ENCODE results near the gene SLC9A9.
A peak's percentile ranks its signal among the peaks of the same experiment; 100 is the strongest.

DNA sequence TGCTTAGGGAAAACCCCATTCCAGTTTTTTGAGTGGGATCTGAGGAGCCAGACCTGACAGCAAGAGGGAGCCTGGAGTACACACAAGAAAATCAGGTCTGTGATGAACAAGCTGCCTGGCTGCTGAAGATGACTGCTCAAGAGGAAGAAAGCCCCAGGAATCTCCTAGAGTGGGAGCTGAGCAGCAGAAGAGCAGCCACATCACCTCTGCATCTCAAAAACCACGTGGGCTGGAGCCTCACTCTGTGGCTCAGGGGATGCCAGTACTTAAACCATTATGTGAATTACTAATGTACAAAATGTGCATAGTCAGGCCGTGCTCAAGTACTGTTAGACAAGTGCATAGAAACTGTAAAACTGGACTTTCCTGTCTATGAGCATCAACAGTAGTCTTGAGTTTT is 52.4 kb downstream of the SLC9A9 start:
- TF ChIP-seq, protein P1, sequence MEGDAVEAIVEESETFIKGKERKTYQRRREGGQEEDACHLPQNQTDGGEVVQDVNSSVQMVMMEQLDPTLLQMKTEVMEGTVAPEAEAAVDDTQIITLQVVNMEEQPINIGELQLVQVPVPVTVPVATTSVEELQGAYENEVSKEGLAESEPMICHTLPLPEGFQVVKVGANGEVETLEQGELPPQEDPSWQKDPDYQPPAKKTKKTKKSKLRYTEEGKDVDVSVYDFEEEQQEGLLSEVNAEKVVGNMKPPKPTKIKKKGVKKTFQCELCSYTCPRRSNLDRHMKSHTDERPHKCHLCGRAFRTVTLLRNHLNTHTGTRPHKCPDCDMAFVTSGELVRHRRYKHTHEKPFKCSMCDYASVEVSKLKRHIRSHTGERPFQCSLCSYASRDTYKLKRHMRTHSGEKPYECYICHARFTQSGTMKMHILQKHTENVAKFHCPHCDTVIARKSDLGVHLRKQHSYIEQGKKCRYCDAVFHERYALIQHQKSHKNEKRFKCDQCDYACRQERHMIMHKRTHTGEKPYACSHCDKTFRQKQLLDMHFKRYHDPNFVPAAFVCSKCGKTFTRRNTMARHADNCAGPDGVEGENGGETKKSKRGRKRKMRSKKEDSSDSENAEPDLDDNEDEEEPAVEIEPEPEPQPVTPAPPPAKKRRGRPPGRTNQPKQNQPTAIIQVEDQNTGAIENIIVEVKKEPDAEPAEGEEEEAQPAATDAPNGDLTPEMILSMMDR (IDR thresholded peaks at IDR 0.05 in 2 of 3, conservative IDR thresholded peaks at IDR 0.05 in 1 of 3; ENCODE audit: control insufficient read depth in 2 of 3, extremely low read depth in 1 of 3, insufficient read depth in 1 of 3, low read depth in 3 of 3, low read length in 3 of 3) = peak in 1 of 3 experiments; percentile 16; a peak in 1 of 6 replicates
- TF ChIP-seq, protein P2, sequence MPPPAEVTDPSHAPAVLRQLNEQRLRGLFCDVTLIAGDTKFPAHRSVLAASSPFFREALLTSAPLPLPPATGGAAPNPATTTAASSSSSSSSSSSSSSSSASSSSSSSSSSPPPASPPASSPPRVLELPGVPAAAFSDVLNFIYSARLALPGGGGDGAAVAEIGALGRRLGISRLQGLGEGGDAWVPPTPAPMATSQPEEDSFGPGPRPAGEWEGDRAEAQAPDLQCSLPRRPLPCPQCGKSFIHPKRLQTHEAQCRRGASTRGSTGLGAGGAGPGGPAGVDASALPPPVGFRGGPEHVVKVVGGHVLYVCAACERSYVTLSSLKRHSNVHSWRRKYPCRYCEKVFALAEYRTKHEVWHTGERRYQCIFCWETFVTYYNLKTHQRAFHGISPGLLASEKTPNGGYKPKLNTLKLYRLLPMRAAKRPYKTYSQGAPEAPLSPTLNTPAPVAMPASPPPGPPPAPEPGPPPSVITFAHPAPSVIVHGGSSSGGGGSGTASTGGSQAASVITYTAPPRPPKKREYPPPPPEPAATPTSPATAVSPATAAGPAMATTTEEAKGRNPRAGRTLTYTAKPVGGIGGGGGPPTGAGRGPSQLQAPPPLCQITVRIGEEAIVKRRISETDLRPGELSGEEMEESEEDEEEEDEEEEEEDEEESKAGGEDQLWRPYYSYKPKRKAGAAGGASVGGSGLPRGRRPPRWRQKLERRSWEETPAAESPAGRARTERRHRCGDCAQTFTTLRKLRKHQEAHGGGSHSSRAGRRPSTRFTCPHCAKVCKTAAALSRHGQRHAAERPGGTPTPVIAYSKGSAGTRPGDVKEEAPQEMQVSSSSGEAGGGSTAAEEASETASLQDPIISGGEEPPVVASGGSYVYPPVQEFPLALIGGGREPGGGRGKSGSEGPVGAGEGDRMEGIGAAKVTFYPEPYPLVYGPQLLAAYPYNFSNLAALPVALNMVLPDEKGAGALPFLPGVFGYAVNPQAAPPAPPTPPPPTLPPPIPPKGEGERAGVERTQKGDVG (CRISPR knock-in tag; IDR thresholded peaks at IDR 0.05) = no peak
